HG02885 (cell line): Measurements from ENCODE around the gene GSDME.

Experiments used
- ATAC-seq: cut with Tn5 transposase; IDR thresholded peaks from one replicate; pipeline ENCODE4 v1.9.1; 2021; ENCODE audit warnings: mild to moderate bottlenecking; ENCODE audit not compliant: unreplicated experiment, poor library complexity

The GSDME gene

DNA sequence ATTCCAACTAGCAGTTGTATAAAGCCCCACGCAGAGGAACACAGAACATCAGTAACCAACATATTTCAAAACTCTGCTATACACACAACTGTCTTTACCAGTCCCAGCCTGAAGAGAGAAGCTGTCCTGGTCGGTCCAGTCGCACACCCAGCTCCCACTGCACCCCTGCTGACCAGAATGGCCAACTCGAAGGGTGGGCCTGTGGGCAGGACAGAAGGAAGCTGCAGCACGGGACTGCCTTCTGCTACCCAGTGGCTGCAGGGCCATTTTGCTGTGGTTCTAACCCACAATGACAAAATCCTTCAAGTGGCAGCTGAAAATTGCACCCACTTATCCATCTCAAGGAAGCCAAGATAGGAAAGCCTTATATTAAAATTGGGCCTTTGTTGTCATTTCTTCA lies 48.2 kb downstream of the GSDME start:
- ATAC-seq: no peak

DNA sequence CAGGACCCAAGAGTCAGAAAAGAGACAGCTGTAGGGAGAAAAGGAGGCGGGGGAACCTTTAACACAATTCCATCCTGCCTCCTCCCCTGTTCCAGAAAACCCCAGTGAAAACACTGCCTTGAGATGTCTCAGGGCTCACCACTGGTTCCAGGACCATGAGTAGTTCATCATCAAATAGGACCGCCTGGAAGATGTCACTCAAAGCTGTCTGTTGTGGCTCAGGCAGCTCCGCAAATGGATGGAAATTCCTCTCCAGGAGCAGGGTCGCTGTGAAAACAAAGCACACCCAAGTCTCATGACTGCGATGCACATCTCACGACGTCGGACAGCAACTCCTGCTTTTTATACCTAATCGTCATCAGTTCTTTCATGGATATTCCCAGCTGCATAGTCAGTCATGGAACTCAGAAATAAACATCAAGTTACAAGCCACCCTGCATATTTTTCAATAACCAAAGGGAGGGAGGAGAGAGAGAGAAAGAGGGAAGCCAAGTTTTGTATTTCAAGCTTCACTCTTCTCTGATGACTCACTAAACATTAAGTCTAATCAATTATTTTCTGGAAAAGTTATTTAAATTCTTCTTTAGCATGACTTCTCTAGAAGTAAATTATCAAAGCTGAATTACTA lies 49.2 kb downstream of the GSDME start:
- no peak for ATAC-seq

- no peak for ATAC-seq
Measured at GRCh38 chr7:24706211-24707170, 50.8 kb downstream of the GSDME start.

- ATAC-seq: no peak
Measured at GRCh38 chr7:24705461-24705954, 51.8 kb downstream of the GSDME start.

DNA sequence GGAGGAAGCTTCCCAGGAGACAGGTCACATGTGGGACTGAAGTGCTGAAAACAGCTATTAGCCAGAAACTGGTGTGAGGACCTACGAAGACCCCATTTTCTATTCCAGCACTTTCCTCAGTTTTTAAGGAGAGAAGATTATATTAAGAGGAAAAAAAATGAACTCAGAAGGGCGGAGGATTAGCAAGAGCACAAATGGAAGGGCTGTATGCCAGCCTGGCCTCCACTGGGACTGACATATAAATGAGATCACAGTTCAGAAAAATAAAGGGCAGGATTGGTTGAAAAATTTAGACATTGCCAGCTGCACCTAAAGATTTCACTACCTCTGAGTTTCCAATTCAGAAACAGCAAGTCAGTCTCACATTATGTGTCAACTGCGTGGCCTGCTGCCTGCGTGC lies 53.0 kb downstream of the GSDME start:
- ATAC-seq: no peak

DNA sequence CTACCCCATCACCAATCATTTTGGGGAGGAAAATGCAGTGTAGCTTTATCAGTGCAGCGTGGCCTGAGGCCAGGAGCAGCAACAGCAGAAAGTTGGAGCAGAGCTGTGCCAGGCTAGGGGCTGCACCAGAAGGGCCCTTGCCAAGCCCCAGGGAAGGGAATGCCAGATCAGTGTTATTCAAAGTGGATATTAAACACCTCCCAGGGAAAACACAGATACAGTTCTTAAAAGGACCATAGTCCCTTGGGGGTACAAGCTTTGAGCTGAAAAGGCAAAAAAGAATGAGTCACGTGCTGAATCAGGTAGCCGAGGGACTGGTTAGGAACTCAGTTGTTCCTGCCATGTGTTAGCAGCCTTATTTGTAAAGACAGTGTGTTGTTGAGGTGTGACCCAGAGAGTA lies 54.0 kb downstream of the GSDME start:
- ATAC-seq: no peak

GRCh38 chr7:24702755-24703154 lies 54.5 kb downstream of the GSDME start:
- ATAC-seq: no peak

DNA sequence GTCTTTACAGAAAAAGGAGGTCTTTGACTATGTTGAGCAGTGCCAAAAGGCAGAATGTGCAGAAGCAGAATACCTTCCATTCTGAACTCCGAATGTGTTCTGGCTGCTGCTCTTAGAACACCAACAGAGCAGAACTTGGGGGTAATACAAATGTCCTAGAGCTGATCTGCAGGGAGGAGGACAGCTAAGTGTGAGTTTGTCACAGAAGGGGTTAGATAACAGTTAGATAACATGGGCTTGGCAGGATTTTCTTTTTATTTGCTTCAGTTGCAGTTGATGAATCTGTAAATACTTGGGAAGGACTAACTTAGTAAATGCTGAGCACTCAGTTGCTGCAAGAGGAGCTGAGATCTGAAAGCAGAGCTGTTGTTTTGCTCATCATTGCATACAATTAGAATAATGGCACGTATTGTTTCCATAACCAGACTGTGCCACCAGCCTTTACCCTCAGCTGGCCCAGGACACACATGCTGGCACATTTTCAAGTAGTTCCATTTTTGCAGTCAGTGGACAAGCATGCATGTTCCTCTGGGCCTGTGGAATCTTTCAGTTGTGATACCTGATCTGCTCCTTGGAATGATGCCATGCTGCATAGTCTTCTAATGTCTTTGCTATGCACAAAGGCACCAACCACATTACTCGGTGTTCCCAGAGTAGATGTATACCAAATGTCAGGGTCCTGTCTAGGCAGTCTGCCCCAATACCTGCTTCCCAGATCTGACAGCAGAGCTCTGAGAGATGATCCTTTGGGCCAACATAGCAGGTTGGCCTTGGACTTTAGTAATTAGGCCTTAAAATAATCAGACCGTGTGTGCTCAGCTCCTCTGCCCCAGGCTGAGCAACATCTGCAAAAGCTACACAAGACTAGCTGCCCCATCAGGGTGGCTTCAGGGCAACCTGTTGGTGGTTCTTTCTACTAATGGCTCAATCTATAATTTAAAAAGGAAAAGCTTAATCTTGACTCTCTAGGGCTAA lies 55.7 kb downstream of the GSDME start:
- no peak for ATAC-seq

GRCh38 chr7:24700521-24701260 lies 56.6 kb downstream of the GSDME start:
- ATAC-seq: no peak

DNA sequence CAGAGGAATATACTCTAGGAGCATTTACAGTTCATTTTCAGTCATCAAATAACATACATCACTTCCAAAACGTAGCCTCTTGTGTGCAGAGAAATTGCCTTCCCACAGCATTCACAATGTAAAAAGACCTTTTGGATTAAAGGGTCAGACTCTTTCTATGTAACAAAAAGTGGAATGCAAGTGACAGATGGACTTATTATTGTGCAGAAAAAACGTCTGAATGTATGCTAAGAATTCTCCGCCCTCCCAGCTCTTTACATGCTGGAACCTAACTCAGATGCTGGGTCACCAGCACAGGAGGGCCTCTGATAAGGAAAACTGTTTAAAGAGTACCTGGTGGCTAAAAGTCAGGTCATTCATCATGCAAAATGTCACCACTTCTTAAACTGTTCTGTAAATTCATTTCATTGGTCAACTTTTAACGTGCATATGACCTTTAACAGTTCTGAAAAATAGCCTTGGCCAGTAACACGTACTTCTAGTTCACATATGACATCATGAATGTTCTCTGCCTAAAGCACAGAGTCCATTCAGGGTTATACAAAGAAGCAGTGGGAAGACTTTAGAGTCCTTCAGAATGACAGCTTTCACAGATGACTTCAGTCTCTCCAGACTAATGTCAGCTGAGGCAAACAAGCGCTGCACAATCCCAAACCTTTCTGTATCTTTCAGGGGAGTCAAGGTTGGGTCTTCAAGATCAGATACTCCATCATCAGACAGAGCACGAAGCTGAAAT lies 58.6 kb downstream of the GSDME start:
- no peak for ATAC-seq

- no peak for ATAC-seq
Measured at GRCh38 chr7:24697416-24697815, 59.8 kb downstream of the GSDME start.

DNA sequence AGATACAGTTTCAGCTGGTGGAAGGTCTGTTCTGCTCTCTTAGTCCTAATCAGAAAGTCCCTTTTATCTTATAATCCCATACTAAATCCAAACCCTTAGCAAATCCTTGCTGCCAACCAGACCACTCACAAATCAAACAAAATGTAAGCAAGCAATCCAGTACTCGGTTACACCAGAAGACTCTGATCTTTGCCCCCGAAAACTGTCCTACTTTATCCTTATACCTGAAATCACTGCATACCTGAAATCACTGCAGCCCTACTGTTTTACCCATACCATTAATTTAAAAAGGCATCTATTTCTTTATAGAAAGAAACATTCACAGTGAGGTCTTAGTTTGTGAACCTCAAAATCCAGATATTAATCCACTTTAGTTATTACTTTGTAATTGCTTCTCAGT lies 64.7 kb downstream of the GSDME start:
- no peak for ATAC-seq

GRCh38 chr7:24690251-24690650 lies 67.0 kb downstream of the GSDME start:
- no peak for ATAC-seq

DNA sequence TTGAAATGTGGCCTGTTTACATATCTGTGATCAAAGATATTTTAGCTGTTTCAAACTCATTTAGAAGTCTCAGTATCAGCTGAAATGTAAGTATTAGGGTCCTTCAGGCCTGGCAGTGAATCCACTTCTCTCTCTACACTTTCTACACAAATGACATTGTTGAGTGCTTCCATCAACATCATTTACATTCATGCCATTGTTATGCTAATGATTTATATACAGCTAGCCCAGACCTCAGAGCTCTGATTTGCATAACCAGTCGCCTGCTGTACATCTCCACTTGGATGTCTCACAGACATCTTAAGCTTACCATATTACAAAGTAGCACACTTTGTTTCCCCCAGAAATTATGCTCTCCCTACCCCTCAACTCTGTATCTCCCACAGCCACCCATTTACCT lies 71.6 kb downstream of the GSDME start:
- ATAC-seq: no peak

DNA sequence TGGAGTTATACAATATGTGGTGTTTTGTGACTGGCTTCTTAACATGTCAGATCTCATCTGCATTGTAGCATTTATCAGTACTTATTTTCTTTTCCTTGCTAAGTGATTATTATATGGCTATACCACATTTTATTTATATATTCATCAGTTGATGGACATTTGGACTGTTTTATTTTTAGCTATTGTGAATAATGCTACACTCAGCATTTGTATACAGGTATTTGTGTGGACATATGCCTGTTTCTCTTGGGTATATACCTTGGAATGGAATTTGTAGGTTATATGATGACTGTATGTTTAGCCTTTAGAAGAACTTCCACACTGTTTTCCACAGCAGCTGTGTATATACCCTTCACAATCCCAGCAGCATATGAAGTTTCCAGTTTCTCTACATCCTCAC lies 86.5 kb downstream of the GSDME start:
- ATAC-seq: no peak

GRCh38 chr7:24669971-24670591 lies 87.2 kb downstream of the GSDME start:
- ATAC-seq: no peak

DNA sequence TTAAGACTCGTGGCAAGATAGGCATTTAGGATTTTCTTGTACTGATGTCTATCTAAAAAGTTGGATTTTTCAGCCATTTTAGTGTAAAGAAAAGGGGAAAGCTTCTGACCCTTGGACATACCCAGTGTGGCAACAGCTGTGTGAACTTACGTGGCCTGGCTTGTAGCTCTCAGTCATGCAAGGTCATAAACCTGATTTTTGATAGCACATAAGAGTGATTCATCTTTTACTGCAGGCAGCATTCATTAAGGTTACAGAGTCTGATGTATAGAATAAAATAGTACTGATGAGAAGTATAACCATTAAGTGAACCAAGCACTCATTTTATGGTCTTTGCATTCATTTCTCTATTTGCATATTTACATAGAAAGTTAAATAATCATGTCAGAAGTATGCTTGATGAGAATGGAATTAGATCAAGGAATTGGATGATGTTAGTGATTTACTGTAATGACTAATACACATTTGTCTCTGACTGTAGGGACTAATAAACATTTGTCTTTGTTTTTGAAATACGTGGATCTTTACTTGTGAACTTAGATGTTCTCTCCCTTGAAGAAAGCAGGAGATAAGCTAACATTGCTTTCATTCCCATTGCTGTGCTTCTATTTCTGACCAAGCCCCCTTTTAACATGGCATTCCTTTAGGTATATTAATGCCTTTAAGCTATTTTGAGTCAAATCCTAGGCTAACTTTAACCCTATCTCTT lies 88.2 kb downstream of the GSDME start:
- ATAC-seq: no peak
